HG03064 (cell line): ENCODE data around the gene FUT3.
"Not testable (repeated sequence)": the region's sequence is repeated elsewhere in the genome, so short reads cannot be mapped to it uniquely, and the experiment has no call there.

ENCODE experiments used
- ATAC-seq: cut with Tn5 transposase; IDR thresholded peaks from one replicate; pipeline ENCODE4 v1.9.1; 2021; ENCODE audit warnings: low read depth; ENCODE audit not compliant: unreplicated experiment

FUT3 gene

DNA sequence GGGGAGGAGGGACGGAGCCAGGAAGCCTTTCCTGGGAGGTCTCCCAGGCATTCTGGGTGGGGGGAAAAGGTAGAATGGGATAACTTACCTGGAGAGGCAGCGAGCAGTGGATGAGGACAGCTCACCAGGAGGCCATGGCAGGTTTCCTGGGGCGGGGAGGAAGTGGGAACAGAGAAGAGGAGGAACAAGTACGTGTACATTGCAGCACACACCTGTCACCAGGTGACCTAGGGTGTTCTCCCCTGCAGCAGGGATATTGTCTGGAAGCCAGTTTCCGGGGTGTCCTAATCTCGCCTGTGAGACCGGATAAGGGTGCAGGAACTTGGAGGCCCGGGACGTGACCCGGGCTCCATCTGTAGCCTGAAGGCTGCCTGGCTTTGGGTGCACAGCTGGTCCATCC lies at the start of gene FUT3:
FUT3 (minus strand) TSS at position 148 of the 400 bp plus-strand sequence.
- no peak for ATAC-seq

DNA sequence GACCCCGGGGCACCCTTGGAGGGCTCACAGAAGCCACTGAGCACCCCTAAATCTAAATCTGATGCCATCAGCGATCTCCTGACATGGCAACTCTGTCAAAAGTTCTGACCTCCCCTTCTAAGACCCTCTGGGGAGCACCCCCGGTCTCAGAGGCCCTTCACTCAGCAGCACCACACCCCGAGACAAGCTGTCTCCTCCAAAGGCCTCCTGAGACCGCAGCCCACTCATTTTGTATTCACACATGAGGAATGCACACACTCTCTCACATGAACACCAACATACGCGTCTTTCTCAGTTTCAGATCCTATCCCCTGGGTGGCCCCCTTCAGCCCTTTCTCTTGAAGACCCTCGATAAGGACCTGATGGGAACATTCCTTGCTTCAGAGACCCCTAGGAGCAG lies 49.7 kb upstream of the FUT3 start:
- ATAC-seq, result no peak

DNA sequence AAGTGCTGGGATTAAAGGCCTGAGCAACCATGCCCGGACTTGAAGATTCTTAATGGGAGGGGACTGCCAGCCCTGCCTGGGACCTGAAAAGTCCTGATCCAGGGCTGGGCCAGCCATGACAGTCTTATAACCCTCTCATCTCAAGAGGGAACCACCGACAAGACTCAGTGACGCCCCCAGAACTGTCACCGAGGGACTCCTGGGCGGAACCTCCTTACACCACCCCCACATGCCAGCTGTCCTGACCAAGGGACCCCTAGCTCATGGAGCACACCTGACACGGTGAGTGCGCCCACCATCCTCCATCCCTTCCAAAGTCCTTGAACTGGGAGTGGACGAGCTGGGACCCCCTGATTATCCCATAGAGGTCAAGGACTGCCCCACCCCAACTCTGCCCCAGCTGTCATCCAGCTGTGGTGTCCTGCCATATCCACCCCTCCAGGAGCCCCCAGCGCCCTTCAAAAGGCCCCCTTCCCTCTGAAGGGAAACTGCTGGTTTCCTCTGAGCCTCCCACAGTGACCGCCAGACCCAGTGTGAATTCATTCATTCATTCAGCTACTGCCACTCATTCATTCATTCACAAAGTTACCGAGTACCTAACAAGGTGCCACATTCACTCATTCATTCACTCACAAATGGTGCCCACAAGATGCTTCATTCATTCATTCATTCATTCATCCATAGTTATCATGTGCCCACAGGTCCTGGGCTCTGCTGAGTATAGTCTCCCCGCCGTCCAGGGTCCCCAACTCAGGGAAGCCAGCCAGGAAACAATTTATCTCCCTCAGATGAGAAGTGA lies 48.7 kb upstream of the FUT3 start:
- no peak for ATAC-seq

DNA sequence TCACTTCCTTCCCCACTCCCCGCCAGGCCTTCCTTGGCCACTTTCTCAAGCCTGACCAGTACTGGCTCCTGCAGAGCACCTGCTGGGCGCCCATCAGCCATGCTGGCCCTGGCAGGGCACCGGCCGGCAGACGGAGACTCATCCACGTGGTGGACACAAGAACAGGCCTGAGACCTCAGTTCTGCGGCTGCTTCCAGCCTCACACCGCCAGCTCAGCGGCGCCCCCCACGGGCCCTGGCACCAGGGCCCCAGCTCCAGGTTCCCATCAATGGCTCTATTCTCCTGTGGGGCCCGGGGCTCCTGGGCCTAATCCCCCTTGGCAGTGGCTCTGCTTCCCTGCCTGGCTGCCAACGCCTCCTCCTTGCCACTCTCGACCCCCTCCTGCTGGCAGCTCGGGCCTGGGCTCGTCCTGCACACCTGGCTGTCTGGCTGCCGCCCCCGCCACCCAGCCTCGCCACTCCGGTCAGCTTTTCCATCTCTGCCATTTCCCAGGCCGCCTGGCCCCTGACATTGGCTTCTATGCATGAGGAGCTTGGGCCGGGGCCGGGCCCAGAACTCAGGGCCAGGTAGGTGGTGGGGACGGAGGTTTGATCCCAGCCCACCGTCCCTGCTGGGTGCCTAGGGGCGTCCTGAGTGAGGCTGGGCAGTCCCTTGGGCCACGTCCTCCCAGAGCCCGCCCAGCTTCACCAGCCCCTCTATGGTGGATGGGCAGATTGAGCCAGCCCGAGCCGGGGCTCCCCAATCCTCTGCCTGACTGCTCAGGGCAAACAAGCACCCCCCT lies 46.1 kb upstream of the FUT3 start:
- no peak for ATAC-seq

DNA sequence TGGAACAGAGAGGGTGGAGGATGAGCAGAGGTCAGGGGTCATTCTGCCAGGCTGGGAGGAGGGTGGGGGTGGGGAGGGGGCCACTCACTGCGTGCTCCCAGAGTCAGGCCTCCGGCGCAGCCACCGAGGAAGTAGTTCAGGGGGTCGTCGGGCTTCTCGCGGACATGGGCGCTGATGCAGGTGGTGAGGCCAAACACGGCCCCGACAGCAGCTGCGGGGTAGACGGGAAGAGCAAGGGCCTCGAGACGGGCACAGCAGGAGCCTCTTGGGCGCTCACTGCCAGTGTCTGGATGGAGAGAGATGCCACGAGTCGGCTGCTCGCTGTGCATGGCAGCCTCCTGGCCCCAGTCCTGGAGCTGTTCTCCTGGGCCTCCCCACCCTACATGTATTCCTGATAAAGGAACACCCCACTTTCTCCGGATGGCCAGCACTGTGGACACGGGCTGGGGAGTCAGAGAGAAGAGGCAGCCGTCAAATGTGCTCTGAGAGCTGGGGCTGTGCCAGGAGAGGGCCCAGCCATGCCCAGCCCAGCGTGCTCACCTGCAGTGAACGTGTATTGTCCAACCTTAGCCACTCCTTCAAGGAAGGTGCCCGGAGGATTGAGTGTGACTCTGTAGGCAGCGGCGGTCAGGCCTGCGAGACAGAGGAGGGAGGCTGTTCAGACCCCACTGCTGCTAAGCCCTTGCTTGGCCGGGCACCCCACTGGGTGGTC lies 45.3 kb upstream of the FUT3 start:
- ATAC-seq, result no peak

DNA sequence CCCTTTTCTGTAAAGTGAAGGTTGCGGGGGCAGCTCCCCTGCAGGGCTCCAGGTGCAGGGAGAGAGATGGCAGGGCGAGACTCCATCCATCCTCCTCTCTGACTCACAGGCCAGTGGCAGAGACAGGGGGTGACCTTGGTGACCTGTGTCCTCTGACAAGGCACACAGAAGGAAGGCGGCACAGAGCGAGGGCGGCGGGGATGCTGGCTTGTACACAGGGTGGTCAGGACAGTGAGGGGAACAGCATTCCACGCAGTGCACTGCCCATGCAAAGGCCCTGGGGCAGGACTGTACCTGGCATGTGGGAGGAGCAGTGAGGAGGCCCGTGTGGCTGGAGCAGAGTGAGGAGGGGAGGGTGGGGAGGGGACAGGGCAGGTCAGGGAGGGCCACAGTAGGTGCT lies 44.6 kb upstream of the FUT3 start:
- ATAC-seq, result no peak

DNA sequence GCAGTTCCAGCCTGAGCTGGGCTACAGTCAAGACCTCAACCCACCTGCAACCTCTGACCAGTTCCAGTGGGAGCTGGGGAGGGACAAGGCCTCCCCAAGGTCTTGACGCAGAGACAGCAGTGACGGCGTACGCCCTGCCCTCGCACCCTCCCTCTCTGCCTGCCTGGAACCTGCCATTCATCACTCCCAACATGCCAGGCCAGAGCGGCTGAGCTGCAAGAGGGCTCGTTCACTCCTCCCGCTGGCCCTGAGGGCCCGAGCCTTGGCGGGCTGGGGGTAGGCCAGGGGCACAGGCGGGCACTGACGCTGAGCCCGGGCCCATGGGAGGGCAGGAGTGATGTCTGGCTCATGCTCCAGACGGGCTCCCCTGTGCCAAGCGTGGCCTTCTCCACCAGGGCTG lies 44.2 kb upstream of the FUT3 start:
- ATAC-seq, result no peak

DNA sequence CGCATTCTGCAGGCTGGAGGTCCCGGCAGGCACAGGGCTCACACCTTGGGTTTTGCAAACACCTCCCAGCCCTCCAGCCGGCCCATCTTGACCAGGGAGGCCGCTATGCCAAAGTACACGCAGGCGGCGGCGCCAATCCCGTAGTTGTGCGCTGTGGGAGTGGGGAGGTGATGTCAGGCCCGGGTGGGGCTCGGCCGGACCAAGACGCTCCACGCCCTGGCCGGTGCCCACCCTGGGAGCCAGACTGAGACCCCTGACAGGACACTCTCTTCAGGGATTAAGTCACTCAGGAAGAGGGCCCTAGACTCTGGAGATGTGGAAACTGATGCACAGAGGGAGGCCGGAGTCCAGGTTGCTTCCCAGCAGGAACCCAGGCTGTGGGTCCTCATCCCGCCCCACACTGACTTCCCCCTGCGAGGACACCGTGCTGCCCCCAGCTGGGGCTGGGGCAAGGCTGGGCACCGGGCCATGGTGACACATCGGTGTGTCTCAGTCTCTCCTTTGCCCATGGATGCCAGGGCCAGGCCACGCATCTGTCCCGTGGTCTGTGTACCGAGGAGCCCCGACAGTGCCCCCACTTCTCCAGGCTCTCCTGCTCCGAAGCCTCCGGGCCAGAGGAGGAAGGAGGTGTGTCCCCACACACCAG lies 43.6 kb upstream of the FUT3 start:
- no peak for ATAC-seq

DNA sequence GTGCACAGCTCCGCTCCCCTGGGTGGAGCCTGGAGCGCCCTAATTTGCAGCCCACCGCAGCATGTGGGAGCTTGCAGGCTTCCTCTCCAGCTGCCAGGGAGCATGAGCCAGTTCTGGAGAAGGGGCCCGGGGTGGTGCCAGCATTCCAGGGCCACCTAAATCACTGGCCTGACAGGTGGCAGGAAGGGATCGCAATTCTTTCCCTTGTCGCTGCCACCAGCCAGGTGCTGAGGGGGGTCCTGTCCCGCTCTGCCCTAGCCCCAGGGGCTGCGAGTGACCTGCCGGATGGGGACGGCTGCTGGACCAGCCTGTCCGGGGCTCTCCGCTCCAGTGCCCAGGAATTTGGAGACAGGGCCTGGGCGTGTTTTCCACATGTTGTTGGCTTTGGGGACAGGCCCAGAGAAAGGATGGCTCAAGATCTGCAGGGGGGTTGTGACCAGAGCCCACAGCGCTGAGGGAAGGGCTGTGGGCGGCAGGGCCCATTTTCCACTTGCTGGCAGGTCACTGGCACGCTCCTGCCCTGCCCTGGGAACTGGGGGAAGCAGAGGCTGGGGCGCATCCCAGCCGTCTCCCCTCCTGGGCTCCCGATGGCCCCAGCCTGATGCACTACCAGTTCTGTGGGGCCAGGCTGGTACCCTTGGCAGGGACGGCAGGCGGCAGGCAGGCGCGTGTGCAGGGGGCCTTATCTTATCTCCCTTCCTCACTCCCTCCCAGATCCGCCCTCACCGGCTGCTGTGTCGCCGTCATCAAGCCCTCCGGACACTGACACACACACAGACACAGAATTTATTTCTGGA lies 42.9 kb upstream of the FUT3 start:
- no peak for ATAC-seq

DNA sequence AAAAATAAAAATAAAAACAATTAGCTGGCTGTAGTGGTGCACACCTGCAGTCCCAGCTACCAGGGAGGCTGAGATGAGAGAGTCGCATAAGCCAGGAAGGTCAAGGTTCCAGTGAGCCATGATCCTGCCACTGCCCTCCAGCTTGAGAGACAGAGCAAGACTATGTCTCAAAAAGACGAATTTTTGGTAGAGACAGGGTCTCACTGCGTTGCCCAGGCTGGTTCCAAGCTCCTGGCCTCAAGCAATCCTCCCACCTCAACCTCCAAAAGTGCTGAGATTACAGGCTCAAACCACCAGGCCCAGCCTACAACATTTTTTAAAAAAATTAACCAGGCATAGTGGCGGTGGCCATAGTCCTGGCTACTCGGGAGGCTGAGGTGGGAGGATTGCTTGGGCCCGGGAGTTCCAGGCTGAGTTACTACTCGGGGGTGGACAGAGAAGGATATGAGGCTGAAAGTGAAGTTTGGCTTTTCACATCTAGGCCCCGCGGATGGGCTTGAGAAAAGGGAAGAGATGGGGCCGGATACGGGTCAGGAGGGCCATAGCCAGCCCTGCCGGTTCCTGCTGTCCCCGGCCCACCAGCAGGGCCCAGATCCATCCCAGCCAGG lies 42.2 kb upstream of the FUT3 start:
- no peak for ATAC-seq

DNA sequence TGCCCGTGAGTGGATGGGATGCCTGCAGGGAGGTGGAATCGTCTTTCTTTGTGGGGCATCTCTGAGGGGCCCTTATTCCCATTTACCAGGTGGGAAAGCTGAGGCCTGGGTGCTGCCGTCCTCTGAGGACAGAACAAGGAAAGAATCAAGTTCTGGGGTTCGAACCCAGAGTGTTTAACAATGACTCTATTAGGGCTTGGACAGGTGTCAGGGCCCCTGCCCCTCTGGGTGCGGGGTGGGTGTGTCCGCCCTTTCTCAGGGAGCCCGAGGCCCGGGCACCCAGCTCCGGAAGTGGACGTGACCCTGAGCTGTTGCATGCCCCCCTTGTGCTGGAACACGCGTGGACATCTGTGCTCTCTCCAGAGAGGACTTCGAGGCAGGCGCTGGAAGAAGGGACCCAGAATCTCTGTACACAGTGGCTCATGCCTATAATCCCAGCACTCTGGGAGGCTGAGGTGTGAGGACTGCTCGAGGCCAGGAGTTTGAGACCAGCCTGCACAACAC lies 41.6 kb upstream of the FUT3 start:
- ATAC-seq, result no peak

DNA sequence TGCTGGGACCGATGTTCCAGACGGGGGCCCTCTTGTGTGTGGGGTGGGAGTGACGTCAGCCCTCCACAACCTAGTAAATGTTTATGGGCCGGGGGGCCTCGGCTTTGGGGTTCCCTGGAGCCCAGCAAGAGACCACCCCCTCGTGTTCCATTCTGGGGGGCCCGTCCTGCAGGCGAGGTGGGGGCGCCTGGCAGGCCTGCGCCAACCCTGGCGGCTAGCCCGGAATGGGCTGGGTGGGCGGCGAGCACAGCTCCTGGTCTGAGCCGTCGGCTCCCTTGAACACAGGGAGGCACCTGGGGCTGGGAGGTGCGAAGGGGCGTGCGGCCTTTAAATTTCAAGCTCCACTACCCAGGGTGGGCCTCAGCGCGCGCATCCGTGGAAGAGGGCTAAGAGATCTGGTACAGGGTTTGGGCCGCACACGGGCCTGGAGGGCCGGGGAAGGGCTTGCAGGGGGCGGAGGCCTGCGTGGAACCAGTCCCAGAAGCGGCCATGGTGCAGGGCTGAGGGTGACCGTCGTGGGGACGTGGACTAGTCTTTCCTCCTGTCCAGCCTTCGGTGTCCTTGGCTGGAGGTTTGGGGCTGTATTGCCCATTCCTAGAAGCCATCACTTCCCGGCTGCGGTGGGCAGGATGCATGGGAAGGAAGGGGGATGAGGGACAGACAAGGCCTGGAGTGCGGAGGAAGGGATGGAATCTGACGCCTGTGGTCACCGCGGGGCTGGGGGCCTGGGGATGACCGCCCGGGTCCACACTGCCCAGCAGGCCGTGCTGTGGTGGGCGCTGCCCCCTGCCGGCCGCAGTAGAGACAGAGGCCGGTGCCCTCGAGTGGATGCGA lies 40.9 kb upstream of the FUT3 start:
- no peak for ATAC-seq

DNA sequence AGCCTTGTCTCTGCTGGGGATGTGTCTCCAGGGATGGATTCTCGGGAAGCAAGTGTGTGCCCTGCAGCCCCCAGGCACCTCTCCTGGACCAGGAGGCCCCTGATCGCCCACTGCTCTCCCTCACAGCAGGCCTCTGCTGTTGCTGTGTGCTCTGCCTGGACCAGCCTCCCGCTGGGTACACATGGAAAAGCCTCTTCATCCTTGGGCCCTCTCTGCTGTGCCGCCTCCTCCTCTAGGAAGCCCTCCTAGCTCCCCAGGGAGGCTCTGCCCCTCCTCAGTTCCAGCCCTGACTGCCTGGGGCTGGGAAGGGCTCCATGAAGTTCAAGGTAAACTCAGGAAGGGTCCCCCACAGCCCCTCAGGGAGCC lies 40.3 kb upstream of the FUT3 start:
- ATAC-seq, result no peak

DNA sequence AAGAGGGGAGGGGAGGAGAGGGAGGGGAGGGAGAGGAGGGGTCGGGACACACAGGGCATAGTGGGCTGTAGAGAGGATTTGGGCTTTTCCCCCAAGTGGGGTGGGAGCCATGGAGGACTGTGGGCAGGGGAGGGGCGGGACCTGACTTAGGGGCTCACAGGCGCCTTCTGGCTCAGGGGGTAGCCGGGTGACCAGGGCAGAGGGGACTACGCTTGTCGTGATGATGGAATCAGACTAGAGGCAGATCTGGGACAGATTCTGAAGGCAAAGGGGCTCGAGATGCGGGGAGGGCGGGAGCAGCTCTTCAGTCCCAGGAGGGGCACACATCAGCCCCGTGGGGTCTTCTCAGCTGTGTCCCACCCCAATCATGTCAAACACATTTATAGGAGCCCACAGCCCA lies 38.9 kb upstream of the FUT3 start:
- ATAC-seq, result no peak

DNA sequence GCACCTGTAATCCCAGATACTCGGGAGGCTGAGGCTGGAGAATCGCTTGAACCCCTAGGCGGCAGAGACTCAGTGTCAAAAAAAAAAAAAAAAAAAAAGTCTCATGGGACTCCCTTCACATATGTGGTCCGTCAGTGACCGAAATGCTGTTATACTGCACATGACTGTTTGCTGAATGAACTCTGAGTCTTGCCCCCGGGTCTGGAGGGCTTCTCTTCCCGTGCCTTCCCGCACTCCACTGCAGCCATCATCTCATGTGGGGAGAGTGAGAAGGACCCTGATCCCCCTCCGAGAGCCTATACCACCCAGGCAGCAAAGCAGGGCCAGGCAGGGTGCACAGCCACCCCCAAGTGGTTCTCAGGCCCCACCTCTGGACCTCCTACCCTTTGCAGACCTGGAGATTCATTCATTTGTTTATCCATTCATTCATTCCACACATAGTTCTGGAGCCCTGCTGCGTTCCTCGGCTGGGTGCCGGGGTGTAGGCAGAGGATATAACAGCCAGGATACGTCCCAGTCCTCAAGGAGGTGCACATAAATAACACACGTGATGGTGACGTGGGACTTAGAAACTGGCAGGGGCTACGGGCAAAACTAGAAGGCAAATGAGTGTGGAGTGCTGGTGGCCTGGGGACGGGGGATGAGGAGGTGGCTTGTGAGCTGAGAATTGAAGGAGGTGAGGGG lies 38.2 kb upstream of the FUT3 start:
- no peak for ATAC-seq

DNA sequence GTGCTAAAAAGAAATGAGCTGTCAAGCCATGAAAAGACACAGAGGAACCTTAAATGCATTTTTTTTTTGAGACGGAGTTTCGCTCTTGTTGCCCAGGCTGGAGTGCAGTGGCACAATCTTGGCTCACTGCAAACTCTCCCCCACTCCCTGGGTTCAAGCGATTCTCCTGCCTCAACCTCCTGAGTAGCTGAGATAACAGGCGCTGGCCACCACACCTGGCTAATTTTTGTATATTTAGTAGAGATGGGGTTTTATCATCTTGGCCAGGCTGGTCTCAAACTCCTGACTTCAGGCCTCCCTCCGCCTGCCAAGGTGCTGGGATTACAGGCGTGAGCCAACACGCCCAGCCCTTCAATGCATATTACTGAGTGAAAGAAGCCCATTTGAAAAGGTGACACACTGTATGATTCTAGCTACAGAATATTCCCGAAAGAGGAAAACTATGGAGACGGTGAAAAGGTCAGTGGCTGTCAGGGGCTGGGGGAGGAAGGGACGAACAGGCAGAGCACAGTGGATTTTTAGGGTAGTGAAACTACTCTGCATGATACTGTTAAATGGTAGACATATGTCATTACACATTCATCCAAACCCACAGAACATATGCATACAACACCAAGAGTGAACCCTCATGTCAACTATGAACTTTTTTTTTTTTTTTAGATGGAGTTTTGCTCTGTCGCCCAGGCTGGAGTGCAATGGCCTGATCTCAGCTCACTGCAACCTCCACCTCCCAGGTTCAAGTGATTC lies 33.0 kb upstream of the FUT3 start:
- ATAC-seq, result not testable (repeated sequence)

DNA sequence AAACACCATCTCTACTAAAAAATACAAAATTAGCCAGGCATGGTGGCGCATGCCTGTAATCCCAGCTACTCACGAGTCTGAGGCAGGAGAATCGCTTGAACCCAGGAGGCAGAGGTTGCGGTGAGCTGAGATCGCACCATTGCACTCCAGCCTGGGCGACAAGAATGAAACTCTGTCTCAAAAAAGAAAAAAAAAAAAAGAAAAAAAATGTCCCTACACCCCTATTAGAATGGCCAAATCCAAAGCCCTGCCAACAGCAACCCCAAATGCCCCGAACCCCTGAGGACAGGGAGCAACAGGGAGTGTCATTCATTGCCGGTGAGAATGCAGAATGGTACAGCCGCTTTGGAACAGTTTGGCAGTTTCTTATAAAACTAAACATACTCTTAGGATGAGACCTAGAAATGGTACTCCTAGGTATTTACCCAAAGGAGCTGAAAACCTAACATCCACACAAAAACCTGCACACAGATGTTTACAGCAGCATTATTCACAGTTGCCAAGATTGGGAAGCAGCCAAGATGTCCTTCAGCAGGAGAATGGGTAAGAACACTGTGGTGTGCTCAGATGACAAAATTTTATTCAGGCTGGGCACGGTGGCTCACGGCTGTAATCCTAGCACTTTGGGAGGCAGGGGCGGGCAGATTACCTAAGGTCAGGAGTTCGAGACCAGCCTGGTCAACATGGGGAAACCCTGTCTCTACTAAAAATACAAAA lies 32.1 kb upstream of the FUT3 start:
- not testable (repeated sequence) for ATAC-seq
